HEK293T (cell line): ENCODE measurements around the gene CD96.

Experiments used
- CTCF ChIA-PET: fragments of 350-600 bp; formaldehyde crosslinking; extraction: SDS; loops from one replicate; lab custom pipeline; 2021; ENCODE audit warnings: antibody characterized with exemption, inconsistent platforms; lab: Yijun Ruan, JAX
- POLR2A ChIA-PET: fragments of 350-600 bp; formaldehyde crosslinking; extraction: SDS; loops from one replicate; lab custom pipeline; 2020; ENCODE audit warnings: antibody characterized with exemption, inconsistent platforms; lab: Yijun Ruan, JAX
- DNase-seq: peaks from one replicate; pipeline ENCODE4 v3.0.0; 2012; ENCODE audit warnings: mixed read lengths; ENCODE audit errors: extremely low spot score
- ARNT ChIP-seq: fragments of 450-650 bp; IDR thresholded peaks from 2 replicates; pipeline ENCODE4 v1.6.1; 2017; ENCODE audit warnings: mild to moderate bottlenecking
- BHLHE40 ChIP-seq: fragments of 450-650 bp; IDR thresholded peaks from 2 replicates; pipeline ENCODE4 v1.6.1; 2016; ENCODE audit warnings: mild to moderate bottlenecking, moderate library complexity, borderline replicate concordance
- CTBP1 ChIP-seq: fragments of 450-650 bp; IDR thresholded peaks from 2 replicates; pipeline ENCODE4 v1.6.1; 2016; ENCODE audit warnings: borderline replicate concordance
- ELF4 ChIP-seq: fragments of 450-650 bp; IDR thresholded peaks from 2 replicates; pipeline ENCODE4 v1.6.1; 2017; ENCODE audit warnings: antibody characterized with exemption
- FOXA1 ChIP-seq: fragments of 450-650 bp; IDR thresholded peaks from 2 replicates; pipeline ENCODE4 v1.6.1; 2016; ENCODE audit warnings: mild to moderate bottlenecking
- FOXK2 ChIP-seq: fragments of 450-650 bp; IDR thresholded peaks from 2 replicates; pipeline ENCODE4 v1.6.1; 2016; ENCODE audit warnings: mild to moderate bottlenecking
- FOXM1 ChIP-seq: fragments of 450-650 bp; IDR thresholded peaks from 2 replicates; pipeline ENCODE4 v1.6.1; 2017; ENCODE audit warnings: mild to moderate bottlenecking, borderline replicate concordance
- HDGF ChIP-seq: fragments of 450-650 bp; IDR thresholded peaks from 2 replicates; pipeline ENCODE4 v1.6.1; 2017; ENCODE audit warnings: antibody characterized with exemption, borderline replicate concordance
- L3MBTL2 ChIP-seq: fragments of 450-650 bp; conservative IDR thresholded peaks from 2 replicates; pipeline ENCODE4 v1.6.1; 2016; ENCODE audit warnings: mild to moderate bottlenecking
- LEF1 ChIP-seq: fragments of 450-650 bp; IDR thresholded peaks from 2 replicates; pipeline ENCODE4 v1.6.1; 2017; ENCODE audit warnings: mild to moderate bottlenecking, borderline replicate concordance
- NFRKB ChIP-seq: fragments of 450-650 bp; IDR thresholded peaks from 2 replicates; pipeline ENCODE4 v1.6.1; 2016; ENCODE audit warnings: mild to moderate bottlenecking, moderate library complexity
- SP1 ChIP-seq: fragments of 450-650 bp; IDR thresholded peaks from 2 replicates; pipeline ENCODE4 v1.6.1; 2017
- SUZ12 ChIP-seq: fragments of 450-650 bp; IDR thresholded peaks from 2 replicates; pipeline ENCODE4 v1.6.1; 2016; ENCODE audit warnings: mild to moderate bottlenecking
- TARDBP ChIP-seq: fragments of 450-650 bp; IDR thresholded peaks from 2 replicates; pipeline ENCODE4 v1.6.1; 2016
- ZNF384 ChIP-seq: fragments of 450-650 bp; IDR thresholded peaks from 2 replicates; pipeline ENCODE4 v1.6.1; 2016
- TF ChIP-seq, protein P1 (sequence below): fragments of 450-650 bp; IDR thresholded peaks from 2 replicates; pipeline ENCODE4 v1.6.1; 2016

Gene CD96

DNA sequence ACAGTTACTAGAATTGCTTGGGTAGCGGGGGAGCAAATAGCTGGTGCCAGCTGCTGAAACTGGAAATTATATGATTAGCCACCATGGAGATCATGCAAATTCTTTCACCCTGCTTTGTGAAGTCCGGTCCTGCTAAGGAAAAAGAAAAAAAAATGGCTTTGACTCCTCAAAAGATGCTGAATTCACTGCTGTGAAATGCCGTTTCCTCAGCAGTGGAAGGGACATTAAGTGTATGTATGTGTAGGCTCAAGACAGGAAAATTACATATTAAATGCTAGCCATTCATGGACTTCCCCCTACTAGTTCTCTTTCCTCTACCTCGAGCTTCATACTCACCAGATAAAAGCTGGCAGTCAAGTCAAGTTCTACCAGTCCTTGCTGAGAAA lies 135.0 kb downstream of the CD96 start:
- no peak for DNase-seq
- ChIA-PET CTCF (interaction anchor here (0.7 to 1.4 kb wide), 3 partner anchors 9 to 315 kb away, joined by 4 to 5 read pairs (median 5); no protein-coding TSS in a partner anchor), POLR2A (no interaction called here)
- TF ChIP-seq FOXM1, result no peak

DNA sequence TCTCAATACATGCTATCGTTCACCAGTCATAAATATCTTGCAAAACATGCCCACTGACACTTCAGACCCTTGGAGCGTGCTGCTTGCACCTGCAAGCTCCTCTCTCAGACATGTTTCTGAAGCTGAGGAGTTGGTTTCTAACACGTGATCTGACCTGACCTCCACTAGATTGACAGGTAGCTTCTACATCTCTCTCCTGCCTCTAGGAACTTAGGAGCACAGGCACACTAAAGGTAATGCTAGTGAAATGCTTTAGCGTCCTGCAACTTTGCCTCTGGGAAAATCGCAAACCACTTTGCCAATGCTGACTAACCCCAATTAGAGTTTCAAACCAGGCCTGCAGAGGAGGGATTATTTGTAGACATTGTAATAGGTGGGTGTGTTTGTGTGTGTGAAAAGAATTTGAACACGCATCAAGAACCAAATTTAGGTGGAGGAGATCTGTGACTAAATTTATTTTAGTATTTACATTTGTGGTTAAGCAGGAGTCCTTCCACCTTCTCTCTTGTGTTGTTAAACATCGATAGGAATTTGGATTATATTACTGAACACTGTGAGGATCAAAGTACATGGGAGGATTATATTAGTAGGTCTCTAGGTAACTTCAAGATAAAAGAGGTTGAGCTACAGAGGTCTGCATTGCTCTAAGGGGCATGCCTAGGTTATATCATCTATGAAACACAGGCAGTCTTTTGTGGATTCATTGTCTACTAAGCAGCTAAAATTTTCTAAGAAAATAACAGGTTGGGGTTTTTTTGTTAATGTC lies 139.8 kb downstream of the CD96 start:
- no peak for DNase-seq
- ChIA-PET CTCF (interaction anchor here (0.6 to 2.2 kb wide), 3 partner anchors 10 to 332 kb away, joined by 3 to 10 read pairs (median 9); no protein-coding TSS in a partner anchor), POLR2A (no interaction called here)
- no peak for TF ChIP-seq L3MBTL2
- TF ChIP-seq, protein P1, sequence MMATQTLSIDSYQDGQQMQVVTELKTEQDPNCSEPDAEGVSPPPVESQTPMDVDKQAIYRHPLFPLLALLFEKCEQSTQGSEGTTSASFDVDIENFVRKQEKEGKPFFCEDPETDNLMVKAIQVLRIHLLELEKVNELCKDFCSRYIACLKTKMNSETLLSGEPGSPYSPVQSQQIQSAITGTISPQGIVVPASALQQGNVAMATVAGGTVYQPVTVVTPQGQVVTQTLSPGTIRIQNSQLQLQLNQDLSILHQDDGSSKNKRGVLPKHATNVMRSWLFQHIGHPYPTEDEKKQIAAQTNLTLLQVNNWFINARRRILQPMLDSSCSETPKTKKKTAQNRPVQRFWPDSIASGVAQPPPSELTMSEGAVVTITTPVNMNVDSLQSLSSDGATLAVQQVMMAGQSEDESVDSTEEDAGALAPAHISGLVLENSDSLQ, result peak; percentile 39; the same call in 1 of the 2 replicates
- TF ChIP-seq TARDBP, result no peak
- no peak for TF ChIP-seq ARNT
- no peak for TF ChIP-seq HDGF
- no peak for TF ChIP-seq SUZ12
- no peak for TF ChIP-seq ELF4

DNA sequence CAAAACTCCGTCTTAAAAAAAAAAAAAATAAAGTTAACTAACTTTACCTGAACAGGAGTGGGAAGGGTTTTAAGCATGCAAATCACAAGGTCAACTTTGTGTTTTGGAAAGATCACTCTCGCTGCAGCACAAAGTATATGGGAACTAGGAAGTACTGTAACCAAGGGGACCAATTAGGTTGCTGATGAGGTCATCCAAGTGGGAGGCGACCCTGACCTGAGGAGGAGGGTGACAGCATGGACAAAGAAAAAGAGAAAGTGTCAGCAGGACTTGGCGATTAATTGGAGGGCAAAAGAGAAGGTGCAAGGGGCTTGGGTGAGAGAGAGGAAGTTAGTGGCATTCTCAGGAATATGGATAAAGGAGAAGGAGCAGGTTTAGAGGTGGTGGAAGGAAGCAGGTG lies 142.6 kb downstream of the CD96 start:
- CTCF ChIA-PET, result no interaction called here
- POLR2A ChIA-PET, result no interaction called here
- no peak for DNase-seq
- TF ChIP-seq FOXA1 (no peak), TARDBP (no peak), NFRKB (no peak), FOXK2 (no peak), CTBP1 (no peak), BHLHE40 (no peak), SUZ12 (no peak), L3MBTL2 (no peak), ZNF384 (no peak), ELF4 (no peak), SP1 (no peak), ARNT (no peak), FOXM1 (no peak), HDGF (no peak)
- TF ChIP-seq, protein P1, result no peak

DNA sequence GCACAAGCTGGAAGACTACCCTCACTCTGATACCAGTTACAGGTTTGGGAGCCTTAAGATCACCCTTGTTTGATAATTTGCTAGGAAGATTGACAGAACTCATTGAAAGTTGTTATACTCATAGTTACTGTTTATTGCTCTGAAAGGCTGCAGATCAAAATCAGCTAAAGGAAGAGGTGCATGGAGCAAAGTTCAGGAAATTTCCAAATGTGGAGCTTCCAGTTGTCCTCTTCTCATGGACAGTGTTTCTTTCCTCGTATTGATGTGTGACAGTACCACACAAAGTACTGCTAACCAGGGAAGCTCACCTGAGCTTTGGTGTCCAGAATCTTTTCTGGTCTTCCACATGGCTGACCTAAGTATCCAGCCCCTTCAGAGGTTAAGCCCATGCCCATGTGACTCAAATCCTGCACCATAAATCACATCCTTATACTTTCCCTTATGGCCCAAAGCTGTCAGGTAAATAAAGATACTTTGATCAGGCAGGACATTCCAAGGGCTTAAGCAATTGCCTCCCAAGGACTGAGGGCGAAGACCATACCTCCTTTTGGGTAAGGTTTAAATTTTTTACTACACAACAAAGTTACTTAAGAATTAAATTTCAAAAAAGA lies 146.3 kb downstream of the CD96 start:
- TF ChIP-seq ZNF384, result no peak
- TF ChIP-seq HDGF, result no peak
- no peak for TF ChIP-seq NFRKB
- TF ChIP-seq, protein P1, result no peak
- no peak for TF ChIP-seq FOXM1
- POLR2A ChIA-PET, result interaction anchor here (0.9 kb wide), 1 partner anchor 291 kb away, joined by 3 read pairs; the partner anchor contains the start of gene ABHD10
- no peak for DNase-seq
- CTCF ChIA-PET, result interaction anchor here (0.6 to 1.1 kb wide), 2 partner anchors 27 to 424 kb away, joined by 3 read pairs; no protein-coding TSS in a partner anchor

DNA sequence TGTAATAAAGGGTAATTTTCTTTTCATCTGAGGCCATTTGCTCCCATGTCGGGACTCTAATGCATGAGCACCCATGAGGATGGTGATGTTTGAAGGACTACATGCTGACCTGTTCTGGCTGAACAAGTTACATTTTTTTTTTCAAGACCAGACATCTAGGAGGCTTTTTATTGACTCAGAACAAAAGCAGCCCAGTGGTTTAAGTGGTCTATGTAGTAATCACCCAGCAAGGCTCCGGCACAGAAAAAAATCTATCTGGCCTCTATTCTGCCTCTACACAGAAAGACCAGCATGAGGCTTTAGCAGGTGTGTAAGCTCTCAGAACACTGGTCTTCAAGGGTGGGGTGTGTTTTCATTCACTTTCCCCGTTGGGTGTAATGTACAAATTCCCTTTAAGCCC lies 148.2 kb downstream of the CD96 start:
- ChIA-PET CTCF (interaction anchor here (1.6 to 3.2 kb wide), 3 partner anchors 9 to 21 kb away, joined by 5 to 41 read pairs (median 10); no protein-coding TSS in a partner anchor), POLR2A (no interaction called here)
- no peak for DNase-seq
- TF ChIP-seq SUZ12 (no peak), FOXA1 (no peak), ELF4 (no peak), ARNT (no peak), CTBP1 (no peak), LEF1 (no peak), NFRKB (no peak), ZNF384 (no peak), SP1 (no peak), TARDBP (no peak), L3MBTL2 (no peak), FOXK2 (no peak), BHLHE40 (no peak), HDGF (no peak)
- TF ChIP-seq, protein P1, result no peak

DNA sequence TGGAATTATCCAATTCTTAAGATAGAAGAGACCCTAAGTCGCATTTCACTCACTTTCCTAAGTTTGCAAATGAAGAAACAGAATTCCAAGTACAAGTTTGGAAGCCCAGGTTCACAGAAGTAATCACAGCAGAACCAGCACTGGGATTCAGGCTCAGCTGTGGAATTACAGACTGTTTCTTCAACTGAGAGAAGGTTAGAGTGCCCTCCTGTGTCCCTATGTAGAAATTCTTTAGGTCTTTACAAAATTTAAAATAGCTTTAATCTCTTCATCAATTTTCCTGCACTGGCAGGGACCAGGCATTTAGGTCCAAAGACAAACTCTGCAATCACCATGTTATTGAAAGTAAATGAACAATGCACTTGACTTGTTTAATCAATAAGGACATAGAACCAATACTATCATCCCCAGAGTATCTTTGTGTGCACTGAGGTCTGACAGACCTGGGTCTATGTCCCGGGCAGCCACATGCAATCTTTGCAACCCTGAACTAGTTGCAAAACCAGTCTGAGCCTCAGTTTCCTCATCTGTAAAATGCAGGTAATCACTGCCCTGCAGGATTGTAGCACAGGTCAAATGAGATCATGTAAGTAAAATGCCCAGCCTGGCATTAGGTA lies 149.4 kb downstream of the CD96 start:
- peak; percentile 45 for DNase-seq
- ChIA-PET CTCF (interaction anchor here (0.8 to 3.2 kb wide), 9 partner anchors 8 to 352 kb away, joined by 3 to 41 read pairs (median 5); no protein-coding TSS in a partner anchor), POLR2A (interaction anchor here (0.5 to 1.8 kb wide), 3 partner anchors 22 to 1714 kb away, joined by 3 to 6 read pairs (median 3); no protein-coding TSS in a partner anchor)
- TF ChIP-seq L3MBTL2, result no peak
